ENCODE results near the gene MAP4. TPM values are rescaled to one million over a fixed set of nuclear protein-coding genes. Genes with fewer than 3 reads are reported as not detected.

The MAP4 gene
- total RNA-seq, 6 donors from 2014 or later = 106 to 199 (median 148) TPM

DNA sequence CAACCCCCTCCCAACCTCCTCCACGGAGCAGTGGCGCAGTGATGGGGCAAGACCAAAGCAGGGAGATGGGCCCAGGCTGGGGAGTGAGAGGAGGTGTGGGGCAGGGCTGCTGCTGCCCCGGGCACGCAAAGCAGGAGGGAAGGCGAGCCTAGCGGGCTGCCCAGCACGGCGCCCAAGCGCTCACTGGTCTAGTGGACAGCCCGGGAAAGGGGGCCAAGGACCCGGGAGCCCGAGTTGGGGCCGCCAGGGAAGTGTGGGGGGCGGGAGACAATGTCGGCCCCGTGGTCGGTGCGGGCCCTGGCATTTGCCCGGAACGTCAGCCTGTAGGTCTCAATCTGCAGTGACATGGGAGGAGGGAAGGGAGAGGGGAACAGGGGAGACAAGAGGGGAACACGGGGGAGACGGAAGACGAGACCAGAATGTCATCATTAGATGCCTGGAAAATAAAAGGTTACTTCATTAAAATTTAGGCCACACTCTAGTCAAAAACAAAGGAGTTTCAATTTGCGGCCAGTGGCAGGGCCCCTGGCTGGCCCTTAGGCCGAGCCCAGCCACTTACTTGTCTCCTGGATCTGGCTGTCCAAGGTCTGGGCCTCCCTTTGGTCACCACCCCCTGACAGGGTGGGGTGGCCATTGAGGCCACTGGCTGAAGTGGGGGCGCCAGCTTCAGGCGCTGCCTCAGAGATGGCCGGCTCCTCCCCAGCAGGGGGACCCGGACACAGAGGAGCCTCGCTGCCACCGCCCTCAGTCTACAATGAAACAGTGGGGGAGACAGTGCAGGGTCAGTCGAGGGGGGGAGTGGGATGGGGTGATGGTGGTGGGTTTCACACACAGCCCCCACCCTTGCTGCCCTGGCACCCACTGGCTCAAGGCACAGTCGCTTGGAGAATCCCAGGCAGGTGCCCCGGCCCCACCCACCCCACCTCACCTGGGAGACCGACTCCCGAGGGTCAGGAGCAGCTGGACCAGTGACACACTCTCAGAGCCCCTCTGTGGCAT, 163.3 kb downstream of the MAP4 start:
- ATAC-seq (ENCODE audit: low FRiP score in 2 of 2) = no peak

GRCh38 chr3:47851888-47852603, 164.2 kb downstream of the MAP4 start:
- ATAC-seq (ENCODE audit: low FRiP score in 2 of 2) = no peak
- TF ChIP-seq, protein P1, sequence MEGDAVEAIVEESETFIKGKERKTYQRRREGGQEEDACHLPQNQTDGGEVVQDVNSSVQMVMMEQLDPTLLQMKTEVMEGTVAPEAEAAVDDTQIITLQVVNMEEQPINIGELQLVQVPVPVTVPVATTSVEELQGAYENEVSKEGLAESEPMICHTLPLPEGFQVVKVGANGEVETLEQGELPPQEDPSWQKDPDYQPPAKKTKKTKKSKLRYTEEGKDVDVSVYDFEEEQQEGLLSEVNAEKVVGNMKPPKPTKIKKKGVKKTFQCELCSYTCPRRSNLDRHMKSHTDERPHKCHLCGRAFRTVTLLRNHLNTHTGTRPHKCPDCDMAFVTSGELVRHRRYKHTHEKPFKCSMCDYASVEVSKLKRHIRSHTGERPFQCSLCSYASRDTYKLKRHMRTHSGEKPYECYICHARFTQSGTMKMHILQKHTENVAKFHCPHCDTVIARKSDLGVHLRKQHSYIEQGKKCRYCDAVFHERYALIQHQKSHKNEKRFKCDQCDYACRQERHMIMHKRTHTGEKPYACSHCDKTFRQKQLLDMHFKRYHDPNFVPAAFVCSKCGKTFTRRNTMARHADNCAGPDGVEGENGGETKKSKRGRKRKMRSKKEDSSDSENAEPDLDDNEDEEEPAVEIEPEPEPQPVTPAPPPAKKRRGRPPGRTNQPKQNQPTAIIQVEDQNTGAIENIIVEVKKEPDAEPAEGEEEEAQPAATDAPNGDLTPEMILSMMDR (IDR thresholded peaks at IDR 0.05) = no peak
- TF ChIP-seq POLR2A (IDR thresholded peaks at IDR 0.05) (no peak), EP300 (IDR thresholded peaks at IDR 0.05) (no peak), POLR2AphosphoS5 (IDR thresholded peaks at IDR 0.05) (no peak)
- Histone ChIP-seq H3K36me3 (peaks cover 15 to 100% (median 83%) of the 10 kb centered on the region in 4 donors), H3K9me3 (no peaks in the 10 kb centered on the region), H3K27ac (no peak overlapping the region), H3K4me3 (no peak overlapping the region), H3K27me3 (no peaks in the 10 kb centered on the region), H3K4me1 (no peaks in the 10 kb centered on the region)
- DNase-seq = no peak
- 96 to 97% methylated on average over 12 of the region's 12 CpGs for WGBS, 2 donors

More for the DNA sequence above, 163.3 kb downstream of the MAP4 start:
- Histone ChIP-seq H3K36me3 (peaks cover 13 to 99% (median 79%) of the 10 kb centered on the region in 4 donors), H3K9me3 (no peaks in the 10 kb centered on the region), H3K4me3 (no peak overlapping the region), H3K27me3 (no peaks in the 10 kb centered on the region), H3K27ac (no peak overlapping the region), H3K4me1 (no peaks in the 10 kb centered on the region)
- 89 to 94% methylated on average over 23 to 36 of the region's 36 CpGs for WGBS, 2 donors
- DNase-seq = peak in 1 of 2 donors; percentile 75
- TF ChIP-seq POLR2A (IDR thresholded peaks at IDR 0.05) = no peak

- no peak for DNase-seq
- no peaks in the 10 kb centered on the region for H3K4me1 ChIP-seq
- H3K27ac ChIP-seq = no peak overlapping the region
- TF ChIP-seq POLR2A (IDR thresholded peaks at IDR 0.05) (no peak), EP300 (IDR thresholded peaks at IDR 0.05) (no peak), POLR2AphosphoS5 (IDR thresholded peaks at IDR 0.05) (no peak)
- TF ChIP-seq, protein P1 (IDR thresholded peaks at IDR 0.05) = no peak
- no peaks in the 10 kb centered on the region for H3K27me3 ChIP-seq
- no peak overlapping the region for H3K4me3 ChIP-seq
- no peak for ATAC-seq (ENCODE audit: low FRiP score in 2 of 2)
- WGBS, 2 donors = 77 to 85% methylated on average over 13 of the region's 14 CpGs
- peaks cover 22 to 100% (median 82%) of the 10 kb centered on the region in 4 donors for H3K36me3 ChIP-seq
- no peaks in the 10 kb centered on the region for H3K9me3 ChIP-seq
Observed at GRCh38 chr3:47850564-47851410, 165.4 kb downstream of the MAP4 start.

GRCh38 chr3:47849699-47850563, 166.3 kb downstream of the MAP4 start:
- Histone ChIP-seq H3K4me3 (no peak overlapping the region), H3K27ac (no peak overlapping the region), H3K36me3 (peaks cover 19 to 100% (median 82%) of the 10 kb centered on the region in 4 donors), H3K4me1 (no peaks in the 10 kb centered on the region), H3K9me3 (no peaks in the 10 kb centered on the region), H3K27me3 (no peaks in the 10 kb centered on the region)
- 89 to 93% methylated on average over 28 to 35 of the region's 35 CpGs for WGBS, 2 donors
- no peak for TF ChIP-seq EP300 (IDR thresholded peaks at IDR 0.05)
- TF ChIP-seq POLR2A (IDR thresholded peaks at IDR 0.05) = no peak
- no peak for TF ChIP-seq POLR2AphosphoS5 (IDR thresholded peaks at IDR 0.05)
- TF ChIP-seq, protein P1 (IDR thresholded peaks at IDR 0.05) = peak in 3 of 6 experiments; percentile 5 to 25 (median 9)
- DNase-seq (peak in 1 of 2 donors; percentile 77), ATAC-seq (ENCODE audit: low FRiP score in 2 of 2) (no peak)
